SK-N-SH treated with all-trans-retinoic acid at 6 μM for 48 hours (cell line): ENCODE data around the gene ARHGAP33.

Source experiments
- BACH2 ChIP-seq: fragments of 250-450 bp; sonication (Bioruptor Pico); IDR thresholded peaks from 2 replicates; pipeline ENCODE4 v1.9.0; 2021; ENCODE audit warnings: mild to moderate bottlenecking, borderline replicate concordance
- CREB5 ChIP-seq: fragments of 250-450 bp; sonication (Bioruptor Pico); IDR thresholded peaks from 2 replicates; pipeline ENCODE4 v1.5.1; 2020; ENCODE audit warnings: low read depth, mild to moderate bottlenecking, moderate library complexity
- ISL1 ChIP-seq: fragments of 250-450 bp; sonication (Bioruptor Pico); IDR thresholded peaks from 2 replicates; pipeline ENCODE4 v2.1.2; 2022; ENCODE audit warnings: mild to moderate bottlenecking, moderate library complexity
- PATZ1 ChIP-seq: fragments of 250-450 bp; sonication (Bioruptor Pico); IDR thresholded peaks from 2 replicates; pipeline ENCODE4 v1.8.0; 2020; ENCODE audit warnings: mild to moderate bottlenecking, moderate library complexity, borderline replicate concordance
- PPARA ChIP-seq: fragments of 250-450 bp; sonication (Bioruptor Pico); IDR thresholded peaks from 2 replicates; pipeline ENCODE4 v1.5.0; 2020; ENCODE audit warnings: mild to moderate bottlenecking, borderline replicate concordance
- RARB ChIP-seq: fragments of 250-450 bp; sonication (Bioruptor Pico); IDR thresholded peaks from 2 replicates; pipeline ENCODE4 v1.8.0; 2021; ENCODE audit warnings: mild to moderate bottlenecking, moderate library complexity
- SNAI2 ChIP-seq: fragments of 250-450 bp; sonication (Bioruptor Pico); IDR thresholded peaks from 2 replicates; pipeline ENCODE4 v1.5.0; 2020; ENCODE audit warnings: mild to moderate bottlenecking, moderate library complexity
- TCF4 ChIP-seq: fragments of 250-450 bp; sonication (Bioruptor Pico); IDR thresholded peaks from 2 replicates; pipeline ENCODE4 v1.8.0; 2021; ENCODE audit warnings: mild to moderate bottlenecking, moderate library complexity, borderline replicate concordance
- ZC3H10 ChIP-seq: fragments of 250-450 bp; sonication (Bioruptor Pico); IDR thresholded peaks from 2 replicates; pipeline ENCODE4 v1.5.1; 2021; ENCODE audit warnings: mild to moderate bottlenecking, moderate library complexity
- ZFP3 ChIP-seq: fragments of 250-450 bp; sonication (Bioruptor Pico); IDR thresholded peaks from 2 replicates; pipeline ENCODE4 v1.5.0; 2020; ENCODE audit warnings: mild to moderate bottlenecking, moderate library complexity
- ZFP30 ChIP-seq: fragments of 450-650 bp; formaldehyde crosslinking; IDR thresholded peaks from 2 replicates; pipeline ENCODE4 v1.5.0; 2022; ENCODE audit warnings: mild to moderate bottlenecking, moderate library complexity
- ZNF565 ChIP-seq: fragments of 450-650 bp; formaldehyde crosslinking; conservative IDR thresholded peaks from 2 replicates; pipeline ENCODE4 v1.5.0; 2020; ENCODE audit warnings: low read depth, mild to moderate bottlenecking, moderate library complexity

GRCh38 chr19:35781650-35782049 is 6.3 kb downstream of the ARHGAP33 start:
- no peak for TF ChIP-seq PATZ1 (CRISPR knock-in tag)
- no peak for TF ChIP-seq ZNF565 (CRISPR knock-in tag)
- no peak for TF ChIP-seq ZFP3 (CRISPR knock-in tag)
- no peak for TF ChIP-seq ZC3H10 (CRISPR knock-in tag)
- TF ChIP-seq BACH2 (CRISPR knock-in tag) = no peak
- TF ChIP-seq RARB = no peak
- no peak for TF ChIP-seq ISL1 (CRISPR knock-in tag)
- no peak for TF ChIP-seq CREB5 (CRISPR knock-in tag)
- TF ChIP-seq PPARA (CRISPR knock-in tag) = no peak
- no peak for TF ChIP-seq ZFP30 (CRISPR knock-in tag)
- no peak for TF ChIP-seq TCF4 (CRISPR knock-in tag)
- TF ChIP-seq SNAI2 = no peak
